ENCODE measurements around the gene KRT1.

KRT1 gene

DNA sequence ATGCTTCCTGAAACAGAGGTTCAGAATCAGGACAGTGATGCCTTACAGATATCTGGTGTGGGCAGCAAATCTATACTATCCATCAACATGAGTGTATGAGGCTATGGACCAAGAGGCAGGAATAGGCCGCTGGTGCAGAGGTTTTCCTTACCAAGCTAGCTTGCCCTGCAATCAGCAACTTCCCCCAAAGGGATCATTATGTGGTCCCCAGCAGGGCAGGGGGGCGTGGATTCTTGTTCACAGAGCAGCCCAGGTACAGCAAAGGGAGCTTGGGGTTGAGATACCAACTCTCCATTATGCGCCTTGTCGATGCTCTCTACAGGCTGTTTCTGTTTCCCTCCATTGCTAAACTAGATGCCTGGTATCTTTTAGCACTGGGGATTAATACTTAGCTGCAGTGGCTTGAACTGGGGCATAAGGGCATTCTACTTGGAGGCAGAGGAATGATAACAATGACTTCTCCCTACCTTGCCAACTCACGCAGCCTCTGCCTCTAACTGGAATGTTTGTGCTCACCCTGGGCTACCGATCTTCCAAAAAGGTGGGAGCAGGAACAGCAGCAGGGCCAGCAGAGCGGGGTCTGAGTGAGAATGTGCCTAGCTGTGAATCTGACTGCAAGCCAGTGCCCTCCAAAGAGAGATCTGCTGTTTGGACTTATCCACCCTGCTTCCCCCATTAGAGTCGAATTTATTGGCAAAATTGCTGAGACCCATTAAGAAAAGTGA, 10.3 kb upstream of the KRT1 start:
- no peaks in the 10 kb centered on the region for H3K9me3 ChIP-seq (ENCODE audit: control insufficient read depth, insufficient read depth, low read depth, low read length)
- H3K9ac ChIP-seq (ENCODE audit: low read length): no peak overlapping the region
- H3K36me3 ChIP-seq (ENCODE audit: control insufficient read depth, insufficient read depth, low read length): no peaks in the 10 kb centered on the region
- peaks cover 80% of the 10 kb centered on the region for H3K27me3 ChIP-seq (ENCODE audit: control insufficient read depth, insufficient read depth, low read length)
- peak overlapping the region; percentile 50 for H3K4me3 ChIP-seq (ENCODE audit: low read depth, low read length)
- peaks cover 7% of the 10 kb centered on the region for H3K4me1 ChIP-seq (ENCODE audit: control insufficient read depth, insufficient read depth, low read length)
- H3K27ac ChIP-seq (ENCODE audit: low read depth, low read length): no peak overlapping the region

DNA sequence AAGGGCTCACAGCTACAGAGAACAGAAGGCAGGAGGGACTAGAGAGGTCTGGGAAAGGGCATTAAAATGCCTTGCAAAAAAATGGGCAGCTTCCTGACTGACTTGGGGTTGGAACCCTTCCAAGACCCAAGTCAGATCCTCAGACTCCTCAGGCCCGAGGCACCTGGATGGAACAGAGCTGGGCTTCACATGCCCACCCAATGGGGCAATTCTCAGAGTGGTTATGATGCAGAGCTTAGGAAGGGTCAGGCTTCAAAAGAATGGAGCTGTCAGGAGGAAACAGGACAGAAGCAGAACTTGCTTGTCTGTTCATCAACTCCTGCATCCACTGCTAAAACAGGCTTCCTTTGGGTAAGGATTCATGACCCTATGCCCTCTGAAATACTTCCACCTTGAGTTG, 9.7 kb upstream of the KRT1 start:
- Histone ChIP-seq H3K4me3 (ENCODE audit: low read depth, low read length) (no peak overlapping the region), H3K36me3 (ENCODE audit: control insufficient read depth, insufficient read depth, low read length) (no peaks in the 10 kb centered on the region), H3K4me1 (ENCODE audit: control insufficient read depth, insufficient read depth, low read length) (peaks cover 7% of the 10 kb centered on the region), H3K27ac (ENCODE audit: low read depth, low read length) (no peak overlapping the region), H3K9me3 (ENCODE audit: control insufficient read depth, insufficient read depth, low read depth, low read length) (no peaks in the 10 kb centered on the region), H3K27me3 (ENCODE audit: control insufficient read depth, insufficient read depth, low read length) (peaks cover 80% of the 10 kb centered on the region), H3K9ac (ENCODE audit: low read length) (no peak overlapping the region)

DNA sequence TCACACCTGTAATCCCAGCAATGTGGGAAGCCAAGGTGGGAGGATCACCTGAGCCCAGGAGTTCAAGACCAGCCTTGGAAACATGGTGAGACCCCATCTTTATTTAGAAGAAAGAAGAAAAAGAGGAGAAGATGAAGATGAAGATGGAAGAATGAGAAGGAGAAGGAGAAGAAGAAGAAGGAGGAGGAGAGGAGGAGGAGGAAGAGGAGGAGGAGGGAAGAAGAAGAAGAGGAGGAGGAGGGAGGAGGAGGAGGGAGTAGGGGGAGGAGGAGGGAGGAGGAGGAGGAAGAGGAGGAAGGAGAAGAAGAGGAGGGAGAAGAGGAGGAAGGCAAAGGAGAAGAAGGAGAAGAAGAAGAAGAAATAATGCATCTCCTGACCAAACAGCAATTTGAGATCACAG, 9.0 kb upstream of the KRT1 start:
- H3K27ac ChIP-seq (ENCODE audit: low read depth, low read length): no peak overlapping the region
- no peak overlapping the region for H3K4me3 ChIP-seq (ENCODE audit: low read depth, low read length)
- no peaks in the 10 kb centered on the region for H3K9me3 ChIP-seq (ENCODE audit: control insufficient read depth, insufficient read depth, low read depth, low read length)
- H3K4me1 ChIP-seq (ENCODE audit: control insufficient read depth, insufficient read depth, low read length): peaks cover 7% of the 10 kb centered on the region
- H3K27me3 ChIP-seq (ENCODE audit: control insufficient read depth, insufficient read depth, low read length): peaks cover 78% of the 10 kb centered on the region
- H3K9ac ChIP-seq (ENCODE audit: low read length): no peak overlapping the region
- H3K36me3 ChIP-seq (ENCODE audit: control insufficient read depth, insufficient read depth, low read length): no peaks in the 10 kb centered on the region

DNA sequence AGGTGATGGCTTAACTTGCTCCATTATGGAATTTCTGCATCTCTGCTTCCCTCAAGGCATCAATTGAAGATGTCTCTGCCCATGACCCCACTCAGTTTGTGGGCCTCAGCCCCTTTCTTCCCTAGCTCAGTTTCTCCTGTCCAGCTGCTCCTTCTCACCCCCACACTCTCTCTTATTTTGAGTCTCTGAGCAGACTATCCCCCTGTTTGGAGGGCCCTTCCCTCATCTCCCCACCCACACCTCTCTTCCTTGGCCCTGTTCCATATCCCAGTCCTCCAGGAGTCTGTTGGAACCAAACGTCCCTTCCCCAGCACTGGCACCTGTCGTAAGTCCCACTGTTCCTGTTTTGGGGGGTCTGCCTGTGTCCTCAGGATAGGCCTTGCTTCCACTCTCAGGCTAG, 8.3 kb upstream of the KRT1 start:
- Histone ChIP-seq H3K36me3 (ENCODE audit: control insufficient read depth, insufficient read depth, low read length) (no peaks in the 10 kb centered on the region), H3K9ac (ENCODE audit: low read length) (no peak overlapping the region), H3K9me3 (ENCODE audit: control insufficient read depth, insufficient read depth, low read depth, low read length) (no peaks in the 10 kb centered on the region), H3K27me3 (ENCODE audit: control insufficient read depth, insufficient read depth, low read length) (peaks cover 77% of the 10 kb centered on the region), H3K4me3 (ENCODE audit: low read depth, low read length) (no peak overlapping the region), H3K27ac (ENCODE audit: low read depth, low read length) (no peak overlapping the region), H3K4me1 (ENCODE audit: control insufficient read depth, insufficient read depth, low read length) (peaks cover 7% of the 10 kb centered on the region)

DNA sequence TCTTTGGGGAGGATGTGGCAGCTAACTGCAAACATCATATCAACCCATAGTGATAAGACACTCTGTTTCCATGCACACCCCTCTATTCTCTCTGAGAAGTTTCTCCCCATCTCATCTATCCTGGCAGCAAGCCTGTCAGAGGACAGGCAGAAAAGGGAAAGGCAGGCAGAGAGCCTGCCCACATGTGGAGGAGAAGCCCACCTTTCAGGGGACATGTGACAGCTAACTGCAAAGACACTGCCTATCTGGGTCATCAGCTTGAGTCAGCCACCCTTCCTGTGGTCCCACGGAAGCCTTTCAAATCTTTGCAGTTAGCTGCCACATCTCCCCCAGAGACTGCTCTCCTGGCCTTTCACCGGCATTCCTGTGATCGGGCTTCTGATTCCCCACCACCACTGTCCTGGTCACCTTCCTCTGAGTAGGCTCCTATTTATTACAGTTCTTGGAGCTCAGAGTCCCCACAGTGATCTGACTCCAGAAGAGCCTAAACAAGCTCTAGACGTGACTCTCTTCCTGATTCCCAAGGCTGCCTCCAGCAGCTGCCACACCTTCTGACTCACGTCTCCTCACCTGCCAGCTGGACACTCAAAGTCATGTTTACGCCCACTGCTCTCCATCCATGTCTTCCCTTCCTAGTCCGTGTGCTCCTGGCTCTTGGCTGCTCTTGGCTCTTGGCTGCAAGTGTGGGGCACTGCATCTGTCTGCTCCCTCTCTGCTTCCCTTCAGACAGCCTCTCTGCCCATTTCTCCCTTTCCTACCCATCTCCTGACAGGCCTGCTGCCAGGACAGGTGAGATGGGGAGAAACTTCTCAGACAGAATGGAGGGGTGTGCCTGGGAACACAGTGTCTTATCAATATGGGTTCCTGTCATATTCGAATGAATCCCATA, 7.5 kb upstream of the KRT1 start:
- no peak overlapping the region for H3K4me3 ChIP-seq (ENCODE audit: low read depth, low read length)
- no peak overlapping the region for H3K9ac ChIP-seq (ENCODE audit: low read length)
- no peaks in the 10 kb centered on the region for H3K36me3 ChIP-seq (ENCODE audit: control insufficient read depth, insufficient read depth, low read length)
- peaks cover 70% of the 10 kb centered on the region for H3K27me3 ChIP-seq (ENCODE audit: control insufficient read depth, insufficient read depth, low read length)
- H3K27ac ChIP-seq (ENCODE audit: low read depth, low read length): no peak overlapping the region
- no peaks in the 10 kb centered on the region for H3K9me3 ChIP-seq (ENCODE audit: control insufficient read depth, insufficient read depth, low read depth, low read length)
- peaks cover 7% of the 10 kb centered on the region for H3K4me1 ChIP-seq (ENCODE audit: control insufficient read depth, insufficient read depth, low read length)

DNA sequence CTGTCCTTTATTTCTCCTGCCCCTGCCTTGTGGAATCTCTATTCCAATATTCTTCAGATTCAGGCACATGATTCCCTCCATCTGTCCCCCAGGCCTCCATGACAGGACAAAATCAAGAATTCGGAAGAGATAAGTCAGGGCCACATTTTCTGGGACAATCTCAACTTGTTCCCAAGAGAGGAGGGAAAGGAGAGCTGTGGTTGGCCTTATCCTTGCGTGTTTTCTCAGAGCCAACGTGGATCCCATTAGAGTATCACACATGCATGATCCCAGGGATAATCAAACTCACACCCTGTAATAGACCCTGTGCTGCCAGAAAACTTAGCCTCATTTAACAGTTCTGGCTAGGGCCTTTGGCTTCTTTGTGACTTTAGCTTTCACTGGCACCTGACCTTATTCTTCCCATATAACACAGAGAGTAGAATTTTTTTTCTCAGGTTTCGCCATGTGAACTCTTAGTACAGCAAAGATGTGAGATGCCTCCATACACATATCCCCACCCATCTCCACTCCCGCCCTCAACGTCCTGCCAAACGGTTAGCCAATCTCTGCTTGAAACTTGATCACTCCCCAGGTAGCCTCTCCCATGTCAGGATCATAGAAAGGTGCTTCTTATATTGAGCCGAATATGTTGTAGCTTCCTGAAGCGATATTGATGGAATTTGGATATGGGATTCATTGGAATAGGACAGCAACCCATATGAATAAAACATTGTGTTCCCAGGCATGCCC, 6.7 kb upstream of the KRT1 start:
- H3K4me3 ChIP-seq (ENCODE audit: low read depth, low read length): no peak overlapping the region
- H3K9me3 ChIP-seq (ENCODE audit: control insufficient read depth, insufficient read depth, low read depth, low read length): no peaks in the 10 kb centered on the region
- no peak overlapping the region for H3K27ac ChIP-seq (ENCODE audit: low read depth, low read length)
- H3K27me3 ChIP-seq (ENCODE audit: control insufficient read depth, insufficient read depth, low read length): peaks cover 64% of the 10 kb centered on the region
- H3K9ac ChIP-seq (ENCODE audit: low read length): no peak overlapping the region
- peaks cover 7% of the 10 kb centered on the region for H3K4me1 ChIP-seq (ENCODE audit: control insufficient read depth, insufficient read depth, low read length)
- no peaks in the 10 kb centered on the region for H3K36me3 ChIP-seq (ENCODE audit: control insufficient read depth, insufficient read depth, low read length)

DNA sequence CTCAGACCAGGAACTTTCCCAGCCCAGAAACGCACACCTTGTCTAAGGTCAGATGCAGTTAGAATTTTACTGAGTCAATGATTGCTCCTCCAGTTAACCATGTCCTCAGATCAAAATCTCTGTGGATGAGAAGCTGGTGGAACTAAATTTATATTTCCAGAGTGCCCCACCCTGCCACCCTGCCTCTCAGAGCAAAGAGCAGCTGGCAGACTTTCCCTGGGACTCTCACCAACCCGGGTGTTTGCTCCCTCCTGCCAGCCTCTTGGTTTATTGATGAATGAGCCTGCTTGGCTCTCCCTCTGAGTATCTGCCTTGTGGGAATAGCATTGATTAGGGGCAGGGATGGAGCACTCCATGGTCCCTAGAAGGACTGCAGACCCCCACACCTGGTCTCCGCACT, 5.9 kb upstream of the KRT1 start:
- Histone ChIP-seq H3K27ac (ENCODE audit: low read depth, low read length) (no peak overlapping the region), H3K27me3 (ENCODE audit: control insufficient read depth, insufficient read depth, low read length) (peaks cover 62% of the 10 kb centered on the region), H3K4me1 (ENCODE audit: control insufficient read depth, insufficient read depth, low read length) (peaks cover 7% of the 10 kb centered on the region), H3K9me3 (ENCODE audit: control insufficient read depth, insufficient read depth, low read depth, low read length) (no peaks in the 10 kb centered on the region), H3K36me3 (ENCODE audit: control insufficient read depth, insufficient read depth, low read length) (no peaks in the 10 kb centered on the region), H3K9ac (ENCODE audit: low read length) (no peak overlapping the region), H3K4me3 (ENCODE audit: low read depth, low read length) (no peak overlapping the region)

DNA sequence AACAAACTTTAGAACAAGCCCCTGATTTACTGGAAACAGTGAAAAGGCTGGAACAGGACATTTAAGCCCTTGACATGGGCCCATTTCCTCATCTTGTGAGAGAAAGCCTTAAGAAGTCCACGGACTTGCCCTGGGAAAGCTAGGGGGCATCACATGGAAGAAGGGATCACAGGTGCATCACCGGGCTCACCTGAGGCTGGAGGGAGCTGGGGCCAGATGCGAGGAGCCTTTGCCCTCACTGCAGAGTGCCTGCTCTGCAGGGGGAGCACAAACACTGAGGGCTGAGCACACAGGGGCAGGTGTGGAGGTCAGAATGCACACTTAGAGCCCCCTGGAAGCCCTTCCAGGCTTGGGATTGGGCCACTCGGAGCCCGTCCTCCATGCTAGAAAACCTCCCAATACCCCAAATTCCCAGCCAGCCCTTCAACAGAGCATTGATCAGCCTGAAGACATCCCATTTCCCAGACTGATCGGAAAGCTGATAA, 5.2 kb upstream of the KRT1 start:
- no peaks in the 10 kb centered on the region for H3K36me3 ChIP-seq (ENCODE audit: control insufficient read depth, insufficient read depth, low read length)
- H3K4me1 ChIP-seq (ENCODE audit: control insufficient read depth, insufficient read depth, low read length): peaks cover 1% of the 10 kb centered on the region
- no peak overlapping the region for H3K9ac ChIP-seq (ENCODE audit: low read length)
- H3K27ac ChIP-seq (ENCODE audit: low read depth, low read length): no peak overlapping the region
- peaks cover 58% of the 10 kb centered on the region for H3K27me3 ChIP-seq (ENCODE audit: control insufficient read depth, insufficient read depth, low read length)
- no peak overlapping the region for H3K4me3 ChIP-seq (ENCODE audit: low read depth, low read length)
- no peaks in the 10 kb centered on the region for H3K9me3 ChIP-seq (ENCODE audit: control insufficient read depth, insufficient read depth, low read depth, low read length)

DNA sequence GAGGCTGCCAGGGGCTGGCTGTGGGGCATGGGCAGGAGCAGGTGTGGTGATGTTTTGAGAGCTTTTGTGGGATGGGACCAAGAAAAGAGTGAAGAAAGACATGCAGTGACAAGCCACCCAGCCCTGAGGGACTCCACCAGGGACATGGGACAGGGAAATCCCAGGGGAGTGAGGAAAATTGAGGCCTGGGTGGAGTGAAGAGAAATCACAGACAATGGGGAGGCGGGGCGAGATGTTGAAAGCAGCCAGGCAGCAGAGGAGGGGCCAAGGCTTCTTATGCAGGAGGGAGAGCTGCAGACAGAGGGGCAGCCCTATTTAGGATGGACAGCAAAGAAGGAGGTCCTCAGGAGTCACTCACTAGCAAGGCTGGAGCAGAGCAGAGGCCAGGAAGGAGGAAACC, 4.2 kb upstream of the KRT1 start:
- Histone ChIP-seq H3K4me3 (ENCODE audit: low read depth, low read length) (no peak overlapping the region), H3K36me3 (ENCODE audit: control insufficient read depth, insufficient read depth, low read length) (no peaks in the 10 kb centered on the region), H3K27ac (ENCODE audit: low read depth, low read length) (no peak overlapping the region), H3K27me3 (ENCODE audit: control insufficient read depth, insufficient read depth, low read length) (peaks cover 54% of the 10 kb centered on the region; the same call in 1 of the 2 replicates), H3K4me1 (ENCODE audit: control insufficient read depth, insufficient read depth, low read length) (no peaks in the 10 kb centered on the region), H3K9ac (ENCODE audit: low read length) (no peak overlapping the region), H3K9me3 (ENCODE audit: control insufficient read depth, insufficient read depth, low read depth, low read length) (no peaks in the 10 kb centered on the region)

DNA sequence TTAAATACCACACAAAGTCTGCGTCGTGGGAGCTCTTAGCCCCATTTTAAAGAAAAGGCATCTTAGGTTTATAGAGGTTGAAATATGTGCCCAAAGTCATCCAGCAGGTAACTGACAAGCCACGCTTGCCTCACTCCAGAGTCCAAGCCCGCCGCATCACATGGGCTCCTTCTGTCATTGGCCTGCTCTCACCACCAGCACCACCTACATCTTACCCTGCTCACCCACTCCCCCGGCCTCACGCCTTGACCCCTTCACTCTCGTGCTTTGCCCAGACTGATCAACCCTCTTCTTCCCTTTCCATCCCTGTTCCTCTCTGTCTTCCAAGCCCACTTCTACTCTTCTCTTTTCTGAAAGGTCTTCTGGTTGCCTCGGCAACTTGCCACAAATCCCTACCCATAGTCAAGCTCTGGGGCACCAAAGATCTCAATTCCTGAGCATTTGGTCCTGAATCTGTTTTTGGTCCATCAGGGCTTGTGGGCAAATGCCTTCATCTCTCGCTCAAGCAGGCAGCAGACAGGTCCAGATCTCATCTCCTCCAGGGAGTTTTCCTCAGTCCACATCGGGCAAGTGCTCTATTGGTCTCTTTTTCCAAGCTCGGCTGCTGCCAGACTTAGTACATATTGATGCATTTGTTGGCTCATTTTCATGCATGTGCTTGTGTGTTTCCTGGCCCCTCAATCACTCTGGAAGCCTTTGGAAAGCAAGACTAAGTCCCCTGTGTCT, 3.5 kb upstream of the KRT1 start:
- H3K4me3 ChIP-seq (ENCODE audit: low read depth, low read length): no peak overlapping the region
- H3K27ac ChIP-seq (ENCODE audit: low read depth, low read length): no peak overlapping the region
- no peak overlapping the region for H3K9ac ChIP-seq (ENCODE audit: low read length)
- H3K9me3 ChIP-seq (ENCODE audit: control insufficient read depth, insufficient read depth, low read depth, low read length): no peaks in the 10 kb centered on the region
- no peaks in the 10 kb centered on the region for H3K4me1 ChIP-seq (ENCODE audit: control insufficient read depth, insufficient read depth, low read length)
- no peaks in the 10 kb centered on the region for H3K36me3 ChIP-seq (ENCODE audit: control insufficient read depth, insufficient read depth, low read length)
- H3K27me3 ChIP-seq (ENCODE audit: control insufficient read depth, insufficient read depth, low read length): peaks cover 49% of the 10 kb centered on the region; the same call in 1 of the 2 replicates

Measured in HUES6 (cell line).